ENCODE data around the gene KCNMA1.

The KCNMA1 gene

DNA sequence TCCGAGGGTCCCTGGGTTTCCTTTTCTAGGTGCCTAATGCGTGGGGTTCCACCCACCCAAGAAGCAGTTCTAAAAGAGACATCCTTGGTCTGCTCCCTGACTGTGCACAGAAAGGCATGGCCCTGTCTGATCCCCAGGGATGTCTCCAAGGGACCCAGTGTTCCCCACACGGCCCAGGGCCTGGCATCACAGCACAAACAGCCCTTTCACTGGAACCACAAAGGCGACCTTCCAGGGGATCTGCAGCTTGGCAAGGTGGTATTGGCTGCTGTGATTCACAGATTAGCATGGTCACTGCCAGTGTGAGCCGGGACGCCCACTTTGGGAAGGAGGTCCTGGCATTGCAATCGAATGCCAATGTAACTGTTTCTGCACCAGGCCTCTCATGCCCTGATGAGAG, 6.4 kb downstream of the KCNMA1 start:
- no peak for DNase-seq

DNA sequence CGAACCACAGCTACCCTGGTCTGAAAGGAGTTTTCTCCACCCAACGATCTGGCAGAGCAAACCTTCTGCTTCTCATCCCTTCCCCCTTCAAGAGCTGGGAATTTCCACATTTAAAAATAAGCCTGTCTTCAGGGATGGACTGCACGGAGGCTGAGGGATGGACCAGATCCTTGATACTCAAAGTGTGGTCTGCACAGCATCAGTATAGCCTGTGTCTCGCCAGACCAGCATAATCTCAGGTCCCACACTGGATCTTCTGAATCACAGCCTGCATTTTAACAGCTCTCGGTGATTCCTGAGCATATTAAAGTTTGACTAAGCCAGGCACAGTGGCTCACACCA, 7.1 kb downstream of the KCNMA1 start:
- DNase-seq = no peak

DNA sequence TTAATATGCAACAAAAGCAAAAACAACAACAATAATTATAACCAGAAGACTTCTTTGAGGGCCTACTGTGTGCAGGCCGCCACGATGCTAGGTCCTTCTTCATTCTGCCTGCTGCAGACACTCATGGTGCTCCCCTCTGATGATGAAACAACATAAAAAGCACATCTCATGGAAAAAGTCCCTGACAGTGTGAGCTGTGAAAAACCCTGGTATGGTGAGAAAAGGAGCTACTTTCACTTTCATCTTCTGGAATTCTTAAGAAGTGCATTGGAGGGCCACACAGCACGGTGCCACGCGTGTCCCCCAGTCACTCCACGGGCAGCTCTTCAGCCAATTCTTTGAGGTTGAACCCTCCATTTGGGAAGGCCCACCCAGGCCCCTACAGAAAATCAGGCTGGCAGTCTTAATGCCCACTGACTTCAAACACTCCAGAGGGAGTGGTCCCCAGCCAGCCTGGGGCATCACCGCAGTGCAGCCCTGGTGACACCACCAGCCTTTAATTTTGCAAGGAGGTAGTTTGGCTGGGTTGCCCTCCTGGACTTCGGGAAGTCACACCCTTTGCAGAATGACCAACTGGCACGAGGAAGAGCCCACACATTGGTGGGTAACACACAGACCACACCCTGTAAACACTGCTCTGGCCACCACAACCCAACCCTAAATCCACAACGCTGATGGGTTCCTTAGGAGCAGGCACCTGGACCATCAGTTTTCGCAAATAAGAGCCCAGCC, 7.7 kb downstream of the KCNMA1 start:
- DNase-seq = no peak

DNA sequence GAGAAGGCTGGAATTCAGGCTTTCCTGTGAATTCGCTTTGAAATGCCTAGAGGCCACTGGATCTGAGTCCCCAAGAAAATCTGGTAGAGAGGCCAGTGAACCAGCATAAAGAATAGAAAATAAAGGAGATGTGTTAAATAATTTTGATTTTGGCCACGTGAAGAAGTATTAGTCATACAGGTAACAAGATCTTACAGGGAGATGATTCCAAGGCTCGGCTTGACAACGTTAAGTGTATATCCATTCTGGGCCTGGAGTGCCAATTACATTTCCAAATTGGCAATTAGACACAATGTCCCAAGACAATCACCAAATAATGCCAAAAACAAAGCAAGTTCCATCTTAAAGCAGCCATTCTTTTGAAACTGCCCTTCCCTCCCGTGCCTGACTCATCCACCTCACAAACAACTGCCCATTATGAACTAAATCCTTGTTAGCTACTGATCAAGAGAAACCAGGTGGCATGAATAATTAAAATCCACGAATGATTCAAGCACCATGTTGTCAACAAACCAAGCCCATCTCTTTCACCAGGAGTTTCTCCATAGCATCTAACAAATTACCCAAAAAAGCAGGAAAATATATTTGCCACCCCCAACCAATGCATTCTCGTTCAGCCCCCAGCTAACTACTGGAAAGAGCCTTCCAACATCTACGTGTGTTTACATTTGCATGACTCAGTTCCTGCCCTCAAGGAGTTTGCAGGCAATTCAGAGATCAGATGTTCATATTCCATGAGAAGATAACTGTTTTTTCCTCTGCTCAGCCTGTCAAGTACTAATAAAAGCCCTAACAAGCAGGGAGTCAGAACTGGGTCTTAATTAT, 8.5 kb downstream of the KCNMA1 start:
- no peak for DNase-seq

DNA sequence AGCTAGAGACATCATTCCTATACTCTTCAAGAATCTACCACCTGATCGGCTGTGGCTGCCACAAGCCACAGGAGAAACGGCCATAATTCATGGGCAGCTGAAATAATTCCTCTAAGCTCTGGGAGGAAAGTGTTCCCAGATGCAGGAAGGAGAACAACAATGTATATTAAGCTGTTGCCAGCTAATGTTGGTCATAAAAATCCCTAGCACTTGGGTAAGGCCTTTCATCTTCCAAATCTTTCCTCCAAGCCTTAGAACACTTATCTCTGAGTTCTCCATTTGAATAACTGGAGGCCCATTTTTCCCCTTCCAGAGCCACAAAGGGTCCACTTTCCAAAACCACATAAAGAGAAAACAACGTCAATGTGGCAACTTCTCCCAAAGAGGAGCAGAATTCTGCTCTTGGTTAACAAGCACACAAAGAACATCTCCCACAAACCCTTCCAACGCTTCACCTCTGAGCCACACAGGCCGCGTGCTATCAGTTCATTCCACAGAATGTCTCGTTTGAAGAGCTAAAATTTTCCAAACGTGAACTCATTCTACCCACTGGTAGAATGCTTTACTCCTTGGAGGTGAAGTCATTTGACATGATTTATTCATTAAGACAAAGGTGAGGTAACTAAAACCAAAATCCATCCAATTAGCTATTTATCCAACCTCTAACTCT, 11.2 kb downstream of the KCNMA1 start:
- no peak for DNase-seq

DNA sequence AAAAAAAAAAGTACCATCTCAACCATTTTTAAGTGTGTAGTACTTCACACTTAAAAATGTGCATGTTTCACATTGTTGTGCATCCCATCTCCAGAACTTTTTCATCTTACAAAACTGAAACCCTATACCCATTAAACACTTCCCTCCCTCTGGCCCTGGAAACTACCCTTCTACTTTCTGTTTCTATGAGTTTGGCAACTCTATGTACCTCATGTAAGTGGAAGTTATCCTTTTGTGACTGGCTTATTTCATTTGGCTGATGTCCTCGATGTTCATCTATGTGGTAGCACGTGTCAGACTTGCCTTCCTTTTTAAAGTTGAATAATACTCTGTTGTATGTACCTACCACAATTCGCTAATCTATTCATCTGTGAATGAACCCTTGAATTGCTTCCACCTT, 12.2 kb downstream of the KCNMA1 start:
- no peak for DNase-seq

DNA sequence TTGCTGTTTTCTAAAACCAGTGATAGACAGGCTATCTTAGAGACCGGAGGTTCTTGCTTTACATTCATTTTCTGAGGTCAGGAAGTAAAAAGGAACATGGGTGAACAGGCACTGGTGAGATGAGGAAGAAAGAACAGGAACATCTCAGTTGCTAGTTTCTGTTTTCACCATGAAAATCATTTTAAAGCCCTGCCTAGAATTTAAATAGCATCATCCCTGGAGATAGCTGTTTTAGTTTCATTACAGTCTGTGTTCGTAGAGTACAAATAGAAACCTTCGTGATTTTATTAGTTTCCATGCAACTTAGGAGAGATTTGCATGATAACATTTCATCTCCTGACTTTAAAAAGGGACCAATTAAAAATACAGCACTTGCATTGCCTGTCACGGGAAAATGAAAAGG, 14.7 kb downstream of the KCNMA1 start:
- DNase-seq = no peak

DNA sequence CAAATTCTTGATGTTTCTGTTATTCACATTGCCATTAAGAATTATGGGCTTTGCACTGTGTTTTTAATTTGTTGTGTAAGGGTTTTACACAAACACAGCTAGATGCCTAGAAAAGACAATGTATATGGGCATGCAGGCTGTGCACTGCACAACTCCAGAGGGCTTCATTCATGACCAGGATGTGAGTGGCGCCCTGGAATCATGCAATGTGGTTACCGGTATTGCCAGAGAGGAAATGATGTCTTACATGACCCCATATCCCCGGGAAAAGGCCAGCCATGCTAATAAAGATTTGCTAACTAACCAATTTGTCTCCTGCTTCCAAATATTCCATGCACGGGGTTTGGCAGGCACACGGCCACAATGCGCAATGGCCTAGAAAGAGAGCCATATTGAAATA, 16.9 kb downstream of the KCNMA1 start:
- no peak for DNase-seq

DNA sequence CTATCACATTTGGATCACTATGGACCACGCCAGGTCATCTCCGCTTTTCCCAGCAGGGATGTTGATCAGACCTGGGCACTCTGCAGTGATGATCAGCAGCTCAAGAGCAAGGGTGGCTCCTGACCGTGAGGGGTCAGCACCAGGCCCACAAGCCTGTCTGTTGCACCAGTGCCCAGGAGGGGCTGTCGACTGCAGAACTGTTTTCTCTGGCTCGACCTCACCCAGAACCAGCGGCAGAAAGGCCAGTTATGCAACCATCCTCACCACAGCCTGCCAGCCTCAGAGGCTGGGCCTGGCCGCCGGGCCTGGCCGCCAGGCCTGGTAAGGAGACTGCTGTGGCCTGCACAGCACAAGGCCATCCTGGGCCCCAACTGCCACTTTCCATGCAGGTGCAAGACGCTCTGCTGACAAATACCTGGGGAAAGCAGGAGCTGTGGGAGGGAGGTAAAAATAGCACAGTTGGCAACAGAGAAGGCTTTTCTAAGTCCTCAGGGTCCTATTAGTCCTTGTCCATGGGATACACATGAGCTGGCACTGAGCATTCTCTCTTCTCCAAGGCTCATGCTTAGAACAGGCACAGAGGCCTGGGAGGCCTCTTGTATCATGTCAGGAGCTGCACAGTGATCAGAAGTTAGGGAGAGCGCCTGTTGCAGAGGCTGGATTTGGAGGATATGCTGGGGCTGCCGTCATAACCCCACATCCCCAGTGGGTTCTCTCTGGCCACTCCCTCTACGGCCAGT, 17.5 kb downstream of the KCNMA1 start:
- no peak for DNase-seq

DNA sequence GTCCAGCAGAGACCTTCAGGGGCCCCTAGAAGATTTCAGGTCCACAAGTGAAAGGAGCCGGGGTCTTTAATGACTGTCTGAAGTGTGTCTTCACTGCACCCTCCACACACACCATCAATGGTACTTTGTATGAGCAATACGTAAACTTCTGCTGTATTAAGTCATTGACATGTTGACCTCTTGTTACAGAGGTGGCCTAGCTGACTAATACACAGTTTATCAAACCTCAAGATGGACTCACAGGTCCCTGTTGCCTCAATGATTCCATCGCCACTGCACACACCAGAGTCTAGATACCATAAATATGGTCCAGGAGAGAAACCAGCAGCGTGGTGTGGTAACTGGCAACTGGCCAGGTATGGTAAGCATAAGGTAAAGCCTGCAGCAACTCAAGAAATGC, 19.5 kb downstream of the KCNMA1 start:
- no peak for DNase-seq

DNA sequence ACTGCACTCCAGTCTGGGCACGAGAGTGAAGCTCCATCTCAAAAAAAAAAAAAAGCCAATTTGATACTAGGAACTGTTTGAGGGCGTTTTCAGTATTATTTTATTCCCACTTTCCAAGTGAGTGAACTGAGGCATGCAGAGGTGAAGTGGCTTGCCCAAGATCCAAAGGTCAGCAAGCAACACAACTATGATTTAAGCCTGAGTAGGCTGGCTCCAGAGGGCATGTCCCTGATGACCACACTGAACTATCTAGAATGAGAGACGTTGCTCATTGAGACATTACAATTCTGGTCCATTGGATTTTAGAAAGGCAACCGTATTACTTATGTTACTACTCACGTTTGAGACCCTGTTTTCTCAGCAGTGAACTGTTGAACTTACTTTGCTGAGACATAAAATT, 20.8 kb downstream of the KCNMA1 start:
- no peak for DNase-seq

DNA sequence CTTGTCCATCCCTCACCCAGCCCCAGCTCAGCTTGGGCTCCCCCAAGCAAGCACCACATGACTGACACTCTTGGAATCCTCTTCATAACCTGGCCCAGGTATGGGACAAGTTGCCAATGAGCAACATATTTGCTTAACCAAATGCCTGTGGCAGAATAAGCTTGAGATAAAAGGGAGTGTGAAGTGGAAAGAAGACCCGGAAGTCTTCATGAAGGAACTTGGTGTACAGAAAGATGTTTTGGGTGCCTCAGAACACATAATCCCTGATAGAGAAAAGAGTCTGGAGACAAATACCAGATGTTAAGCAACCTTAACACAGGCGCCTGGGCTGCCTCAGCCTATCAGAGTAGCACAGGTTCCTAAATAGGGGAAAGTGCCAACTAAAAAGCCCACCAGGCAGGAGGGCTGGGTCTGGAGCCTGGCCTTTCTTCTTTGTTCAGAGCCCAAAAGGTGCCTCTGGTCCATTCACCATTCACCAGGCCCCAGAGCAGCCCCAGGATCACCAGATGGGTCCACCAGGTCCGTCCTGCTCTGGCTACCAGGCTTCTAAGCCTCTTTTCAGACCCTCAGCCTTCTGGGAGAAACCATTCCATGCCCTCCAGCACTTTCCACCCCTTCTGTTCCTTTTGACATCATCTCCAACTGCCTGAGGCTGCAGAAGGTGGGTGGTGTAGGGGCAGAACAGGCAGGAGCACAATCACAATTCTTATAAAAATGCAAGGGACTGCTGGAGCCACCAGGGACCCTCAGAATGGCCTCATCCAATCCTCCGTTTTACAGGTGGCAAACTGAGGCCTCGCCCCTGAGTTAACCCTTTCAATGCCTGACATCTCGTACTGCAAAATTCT, 22.6 kb downstream of the KCNMA1 start:
- no peak for DNase-seq

DNA sequence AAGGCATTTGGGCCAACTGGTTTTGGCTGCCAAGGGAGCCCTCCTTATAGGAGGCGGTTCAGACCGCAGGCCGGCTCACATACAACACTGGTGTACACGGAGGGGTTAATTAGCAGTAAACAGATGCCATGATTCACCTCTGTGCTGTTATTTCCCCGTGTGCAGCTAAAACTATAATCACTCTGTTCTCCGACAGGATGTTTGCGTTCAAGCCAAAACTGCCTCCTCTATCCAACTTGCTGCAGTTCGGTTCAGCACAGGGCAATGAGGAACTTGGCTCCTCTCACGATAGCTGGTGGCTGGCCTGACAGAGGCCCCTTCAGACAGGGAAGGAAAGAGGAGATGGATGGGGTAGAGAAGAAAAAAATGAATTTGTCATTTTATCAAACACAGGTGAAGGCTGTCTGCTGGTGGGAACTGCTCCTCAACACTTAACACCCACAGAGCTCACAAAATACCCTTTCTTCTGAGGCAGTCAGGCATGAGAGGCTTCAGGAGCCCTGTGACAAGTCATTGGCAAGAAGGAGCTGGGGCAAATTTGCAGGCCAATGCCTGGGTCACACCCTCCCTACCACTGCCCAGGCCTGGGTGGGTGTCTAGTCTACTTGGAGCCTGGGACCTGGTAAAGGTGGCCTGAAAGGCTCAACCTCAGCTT, 24.0 kb downstream of the KCNMA1 start:
- DNase-seq = no peak

DNA sequence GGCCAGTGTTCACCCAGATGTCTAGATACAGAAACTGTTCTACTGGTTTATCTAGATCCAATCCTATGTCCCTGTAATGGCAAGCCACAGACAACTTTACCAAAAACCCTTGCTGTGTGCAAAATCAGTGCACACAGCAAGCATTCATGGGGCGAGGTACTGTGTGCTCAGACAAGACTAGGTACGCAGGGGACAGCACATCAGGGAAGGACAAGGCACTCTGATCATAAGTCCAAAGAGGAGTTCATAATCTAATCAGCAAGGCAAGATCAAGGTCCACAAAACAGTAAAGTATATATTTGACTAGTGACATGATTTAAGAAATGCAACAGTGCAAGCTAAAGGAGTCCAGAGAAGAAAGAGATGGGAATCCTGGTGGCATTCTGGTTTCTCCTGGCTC, 25.9 kb downstream of the KCNMA1 start:
- DNase-seq = no peak

DNA sequence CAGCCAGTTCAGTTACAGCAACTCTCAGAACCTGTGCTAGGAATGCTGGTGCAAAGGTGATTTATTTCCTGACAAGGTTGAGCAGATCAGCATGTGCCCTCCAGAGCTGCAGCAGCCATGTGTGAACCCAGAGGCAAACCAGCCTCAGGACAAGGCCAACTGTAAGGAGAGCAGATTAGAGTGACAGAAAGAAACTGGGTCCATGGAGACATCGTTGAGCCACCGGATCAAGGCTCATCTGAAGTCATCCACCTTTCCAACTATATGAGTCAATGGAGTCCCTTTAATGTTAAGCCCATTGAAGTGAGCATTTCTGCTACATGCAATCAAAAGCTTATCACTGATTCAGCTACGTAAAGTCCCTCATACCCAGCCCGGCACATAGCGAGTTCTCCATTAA, 26.4 kb downstream of the KCNMA1 start:
- DNase-seq = no peak

DNA sequence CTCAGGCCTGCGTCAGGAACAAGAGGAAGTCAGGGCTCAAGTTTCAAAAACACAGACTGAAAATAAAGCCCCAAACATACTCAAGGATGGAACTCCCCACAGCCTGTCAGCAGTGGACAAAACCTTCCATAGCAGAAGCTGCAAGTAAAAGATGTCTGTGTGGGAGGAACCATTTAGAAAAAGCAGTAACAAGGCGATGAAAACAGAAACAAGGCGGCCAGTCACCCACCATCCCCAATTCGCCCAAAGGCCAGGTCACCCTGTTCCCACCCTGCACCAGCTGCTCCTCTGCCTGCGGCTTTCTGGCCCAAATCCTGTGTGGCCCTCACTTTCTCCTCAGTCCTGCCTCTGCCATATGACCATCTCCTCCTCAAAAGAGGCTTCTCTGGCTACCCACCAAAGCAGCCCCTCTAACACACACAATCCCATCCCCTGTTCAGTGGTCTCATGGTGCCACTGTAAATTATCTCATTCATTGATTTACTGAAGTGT, 27.8 kb downstream of the KCNMA1 start:
- no peak for DNase-seq

DNA sequence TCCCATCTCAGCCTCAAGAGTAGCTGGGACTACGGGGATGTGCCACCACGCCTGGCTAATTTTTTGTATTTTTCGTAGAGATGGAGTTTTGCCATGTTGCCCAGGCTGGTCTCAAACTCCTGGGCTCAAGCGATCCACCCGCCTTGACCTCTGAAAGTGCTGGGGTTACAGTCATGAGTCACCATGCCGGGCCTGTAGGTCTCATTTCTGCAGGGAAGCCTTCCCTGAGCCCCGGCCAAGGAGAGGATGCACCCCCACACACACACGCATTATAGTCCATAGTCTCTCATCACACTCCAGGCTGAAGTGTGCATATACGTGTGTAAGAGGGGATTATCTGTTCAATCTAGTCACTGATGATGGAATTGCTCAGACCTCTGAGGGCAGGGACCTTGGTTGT, 29.3 kb downstream of the KCNMA1 start:
- no peak for DNase-seq

DNA sequence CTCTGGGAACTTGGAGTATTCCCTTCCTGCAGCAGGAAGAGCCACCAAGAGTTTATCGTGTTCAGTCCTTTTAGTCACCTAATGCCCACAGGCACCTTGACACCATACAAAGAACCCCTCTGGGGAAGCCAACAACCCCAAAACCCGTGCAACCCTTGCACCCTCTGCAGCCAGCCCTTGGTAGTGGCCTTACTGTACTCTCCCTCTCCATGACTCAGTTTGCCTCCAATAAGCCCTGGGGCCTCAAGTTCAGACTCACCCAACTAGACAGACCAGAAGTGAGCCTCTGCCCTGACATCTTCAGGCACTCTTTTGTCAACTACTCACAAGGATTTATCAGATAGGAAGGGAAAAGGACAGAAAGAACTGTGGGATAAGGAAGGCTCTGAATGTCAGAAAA, 30.9 kb downstream of the KCNMA1 start:
- DNase-seq = no peak

DNA sequence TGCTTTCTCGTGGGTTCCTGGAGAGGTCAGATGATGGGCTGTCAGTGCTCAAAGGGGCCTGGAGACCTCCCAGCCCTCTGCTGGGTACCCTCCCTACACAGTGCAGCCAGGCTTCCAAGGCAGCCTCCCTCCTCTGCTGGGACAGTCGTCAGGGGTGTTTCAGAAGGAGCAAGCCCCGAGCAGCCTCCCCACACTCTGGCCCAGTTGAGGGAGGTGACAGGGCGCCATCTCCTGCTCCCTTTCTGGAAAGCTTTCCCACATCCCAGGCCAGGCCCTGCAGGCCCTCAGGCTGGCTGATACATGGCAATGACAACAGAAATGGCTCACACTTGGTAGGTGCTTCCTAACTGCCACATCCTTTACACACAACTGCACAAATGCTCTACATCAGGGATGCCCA, 32.1 kb downstream of the KCNMA1 start:
- DNase-seq = no peak

DNA sequence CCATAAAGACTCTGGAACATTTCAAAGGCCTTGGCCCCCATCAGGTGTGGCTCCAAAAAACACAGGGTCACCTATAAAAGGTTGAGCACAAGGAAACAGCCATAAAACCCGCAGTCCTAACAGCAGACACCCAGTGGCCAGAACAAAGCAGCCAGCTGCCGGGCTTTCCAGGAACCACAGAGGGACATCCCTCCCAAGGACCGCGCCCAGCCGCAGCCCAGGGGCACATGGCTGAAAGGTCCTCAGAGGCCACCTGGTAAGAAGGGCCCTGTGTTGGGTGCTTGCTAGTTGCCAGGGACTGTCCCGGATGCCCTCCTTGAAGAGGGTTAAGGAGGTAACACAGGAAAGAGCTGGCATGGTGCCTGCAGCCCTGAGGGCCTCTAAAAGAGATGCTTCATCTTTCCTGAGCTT, 32.7 kb downstream of the KCNMA1 start:
- DNase-seq = no peak

DNA sequence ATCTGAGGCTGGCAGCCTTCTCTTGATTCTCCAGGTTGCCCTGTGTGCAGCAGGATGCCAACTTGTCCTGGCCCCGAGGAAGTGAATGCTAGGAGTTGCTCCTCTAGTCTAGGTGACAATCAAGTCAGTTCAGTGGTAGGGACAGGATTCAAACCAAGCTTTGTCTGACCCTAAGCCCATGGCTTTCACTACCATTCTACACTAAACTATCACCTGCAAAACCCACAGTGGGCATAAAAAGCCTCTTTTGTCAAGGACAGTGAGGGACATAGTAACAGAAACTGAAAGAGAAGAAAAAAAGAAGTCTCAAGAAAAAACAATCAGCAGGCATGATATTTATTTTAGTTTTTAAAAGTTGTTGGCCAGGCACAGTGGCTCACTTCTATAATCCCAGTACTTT, 33.5 kb downstream of the KCNMA1 start:
- DNase-seq = no peak

DNA sequence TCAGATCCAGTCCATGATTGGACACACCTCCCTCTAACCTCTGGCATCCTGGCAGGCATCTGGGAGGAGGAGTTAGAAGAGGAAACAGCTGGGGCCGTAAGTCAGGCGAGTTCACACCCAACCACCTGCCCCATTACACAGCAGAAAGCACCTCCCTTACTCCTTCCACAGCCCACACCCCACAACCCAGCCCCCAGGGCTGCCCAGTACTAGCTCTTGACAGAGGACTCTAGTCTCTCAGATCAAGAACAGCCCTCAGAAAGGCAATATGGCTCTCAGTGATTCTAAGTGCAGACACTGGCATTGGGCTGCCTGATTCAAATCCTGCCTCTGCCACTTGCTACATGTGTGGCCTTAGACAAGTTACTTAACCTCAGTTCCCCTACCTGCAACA, 34.1 kb downstream of the KCNMA1 start:
- DNase-seq = no peak
